Adrenal gland (tissue), 12 donors: Measurements from ENCODE around the gene ALDOA. TPM values are rescaled to one million over a fixed set of nuclear protein-coding genes. Genes with fewer than 3 reads are reported as not detected.
"Not testable (repeated sequence)": the region's sequence is repeated elsewhere in the genome, so short reads cannot be mapped to it uniquely, and the experiment has no call there.

Experiments
- DNase-seq, 7 donors: peaks; one replicate each; pipeline ENCODE4 v3.0.0-alpha.2; 2019 to 2020
- H3K27ac ChIP-seq, 5 donors: fragments of 200-600 bp; sonication (generic) in 4 of 5; 1 replicate in 3 of 5; 2 replicates in 2 of 5; pipeline versions ENCODE4 v1.5.1 to v1.8.0; 2016 to 2020; ENCODE audit warnings: mild to moderate bottlenecking in 1 of 5
- H3K27me3 ChIP-seq: fragments of 200-600 bp; 2 replicates; pipeline ENCODE4 v1.8.0; 2021
- H3K36me3 ChIP-seq, 2 donors: fragments of 200-600 bp; replicated peaks in 1 of 2; 1 replicate in 1 of 2; 2 replicates in 1 of 2; pipeline versions ENCODE4 v1.5.1 to v1.8.0; 2018 to 2022
- H3K4me1 ChIP-seq, 2 donors: fragments of 200-600 bp; replicated peaks in 1 of 2; 1 replicate in 1 of 2; 2 replicates in 1 of 2; pipeline versions ENCODE4 v1.5.1 to v1.8.0; 2018 to 2021
- H3K4me3 ChIP-seq, 4 donors: fragments of 200-600 bp; sonication (generic) in 3 of 4; one replicate each; pipeline ENCODE4 v1.5.1; 2016 to 2018
- H3K9me3 ChIP-seq, 3 donors: fragments of 200-600 bp; sonication (generic) in 1 of 3; replicated peaks in 1 of 3; 1 replicate in 2 of 3; 2 replicates in 1 of 3; pipeline versions ENCODE4 v1.5.1 to v1.8.0; 2016 to 2021
- POLR2A ChIP-seq, 2 donors: fragments of 450-650 bp; IDR thresholded peaks; one replicate each; pipeline ENCODE4 v1.6.1; 2017; ENCODE audit warnings: antibody characterized with exemption in 2 of 2, mild to moderate bottlenecking in 2 of 2, moderate library complexity in 1 of 2
- WGBS, 4 donors: extraction: QIAGEN DNeasy Blood & Tissue Kit in 2 of 4; methylation state at CpG; one replicate each; pipeline versions ENCODE4 v1.1.5 to v1.1.7; 2013 to 2017; 5-methylcytosine and 5-hydroxymethylcytosine counted together
- intact Hi-C, 2 donors: fragments of 100-400 bp; cut with DNase I; formaldehyde crosslinking; loops; one replicate each; pipeline versions ENCODE4 v1.14.1 to v1.15.0; 2022 to 2023
- polyA plus RNA-seq, 3 donors: library from polyadenylated mRNA; stranded (reverse); fragments of 200-250 nt in 2 of 3; fragments of 350-450 nt in 1 of 3; fragmentation: Illumina TruSeq in 1 of 3; extraction: RNeasy Lipid Tissue Mini Kit (QIAGEN cat#74804) in 1 of 3; gene quantifications; one replicate each; pipeline ENCODE4 v1.2.3, GENCODE V29; 2013 to 2014
- total RNA-seq, 9 donors: library from RNA; depleted of rRNA in 4 of 9; stranded (reverse); fragments of >200 nt in 4 of 9; fragments of 120-200 nt in 1 of 9; fragmentation: NEBNext Ultra II Directional in 1 of 9; extraction: Animal tissue kit (Norgen Biotek cat#: 25700) in 1 of 9; gene quantifications; one replicate each; pipeline versions ENCODE4 v1.1.0 to v1.2.4, GENCODE V29; 2013 to 2023
- TF ChIP-seq, protein P1 (sequence below), 6 experiments: fragments of 450-650 bp in 4 of 6; fragments of 200-600 bp in 2 of 6; sonication (generic) in 1 of 6; IDR thresholded peaks; 1 replicate in 5 of 6; 2 replicates in 1 of 6; pipeline versions ENCODE4 v1.5.1 to v1.8.0; 2016 to 2021; ENCODE audit warnings: antibody characterized with exemption in 6 of 6, mild to moderate bottlenecking in 2 of 6, moderate library complexity in 1 of 6
- donor health status: healthy with polysubstance abuse.
- donor health status: Bipolar disorder and iron deficiency.
- donor health status: DM: yes; HTN: yes; CAD: no.
- donor health status: DM: no; HTN: no; CAD: no.
- donor health status: DM: no; HTN: no; CAD: no.
- donor health status: DM: yes; HTN: yes; CAD: no.

ALDOA gene
- total and polyA plus RNA-seq, 12 donors: 623 to 1,930 (median 1,345) TPM

DNA sequence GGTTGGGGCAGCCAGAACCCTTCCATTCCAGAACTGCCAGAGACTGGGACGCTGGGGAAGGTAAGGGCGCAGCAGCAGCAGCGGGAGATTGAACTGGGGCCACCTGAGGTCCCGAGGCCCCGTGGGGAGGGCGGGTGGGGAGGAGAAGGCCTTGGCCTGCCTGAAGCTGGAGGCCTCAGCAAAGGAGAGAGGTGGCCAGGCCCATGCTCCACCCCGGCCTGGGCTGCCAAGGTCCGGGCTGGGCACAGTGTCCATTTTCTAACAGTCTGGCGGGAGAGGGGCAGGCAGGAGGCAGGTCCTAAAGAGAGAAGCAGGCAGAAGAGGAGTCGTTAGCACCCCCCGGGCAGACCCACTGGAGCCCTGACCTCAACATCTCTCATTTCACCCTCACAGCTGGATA, 48.9 kb downstream of the ALDOA start:
- Histone ChIP-seq H3K4me1 (peaks cover 0 to 16% of the 10 kb centered on the region in 2 donors), H3K27me3 (no peaks in the 10 kb centered on the region), H3K4me3 (no peak overlapping the region), H3K27ac (peak overlapping the region in 2 of 5 donors; percentile 52 to 74), H3K9me3 (no peaks in the 10 kb centered on the region), H3K36me3 (peaks cover 0 to 45% of the 10 kb centered on the region in 2 donors)
- intact Hi-C loops: loop anchor here in 1 of 2 donors (10.0 kb wide), 1 partner anchor 50 kb away; no protein-coding TSS in a partner anchor
- peak; percentile 40 to 74 (median 66) for DNase-seq
- TF ChIP-seq, protein P1, sequence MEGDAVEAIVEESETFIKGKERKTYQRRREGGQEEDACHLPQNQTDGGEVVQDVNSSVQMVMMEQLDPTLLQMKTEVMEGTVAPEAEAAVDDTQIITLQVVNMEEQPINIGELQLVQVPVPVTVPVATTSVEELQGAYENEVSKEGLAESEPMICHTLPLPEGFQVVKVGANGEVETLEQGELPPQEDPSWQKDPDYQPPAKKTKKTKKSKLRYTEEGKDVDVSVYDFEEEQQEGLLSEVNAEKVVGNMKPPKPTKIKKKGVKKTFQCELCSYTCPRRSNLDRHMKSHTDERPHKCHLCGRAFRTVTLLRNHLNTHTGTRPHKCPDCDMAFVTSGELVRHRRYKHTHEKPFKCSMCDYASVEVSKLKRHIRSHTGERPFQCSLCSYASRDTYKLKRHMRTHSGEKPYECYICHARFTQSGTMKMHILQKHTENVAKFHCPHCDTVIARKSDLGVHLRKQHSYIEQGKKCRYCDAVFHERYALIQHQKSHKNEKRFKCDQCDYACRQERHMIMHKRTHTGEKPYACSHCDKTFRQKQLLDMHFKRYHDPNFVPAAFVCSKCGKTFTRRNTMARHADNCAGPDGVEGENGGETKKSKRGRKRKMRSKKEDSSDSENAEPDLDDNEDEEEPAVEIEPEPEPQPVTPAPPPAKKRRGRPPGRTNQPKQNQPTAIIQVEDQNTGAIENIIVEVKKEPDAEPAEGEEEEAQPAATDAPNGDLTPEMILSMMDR (IDR thresholded peaks at IDR 0.05): no peak
- no peak for TF ChIP-seq POLR2A (IDR thresholded peaks at IDR 0.05)
- WGBS, 4 donors: 44 to 69% (median 55%) methylated on average over 4 to 11 of the region's 11 CpGs

DNA sequence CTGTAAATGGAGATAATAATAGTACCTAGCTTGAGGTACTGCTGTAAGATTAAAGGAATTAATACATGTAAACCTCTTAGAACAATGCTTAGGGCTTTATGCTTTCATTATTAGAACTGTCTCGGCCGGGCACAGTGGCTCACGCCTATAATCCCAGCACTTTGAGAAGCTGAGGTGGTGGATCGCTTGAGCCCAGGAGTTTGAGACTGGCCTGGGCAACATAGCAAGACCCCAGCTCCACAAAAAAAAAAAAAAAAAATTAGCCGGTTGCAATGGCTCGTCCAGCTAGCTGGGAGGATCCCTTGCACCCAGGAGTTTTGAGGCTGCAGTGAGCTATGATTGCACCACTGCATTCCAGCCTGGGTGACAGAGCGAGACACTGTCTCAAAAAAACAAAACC, 49.3 kb downstream of the ALDOA start:
- not testable (repeated sequence) for H3K27me3 ChIP-seq, H3K9me3 ChIP-seq, DNase-seq, H3K4me3 ChIP-seq
- Histone ChIP-seq H3K27ac (peak overlapping the region in 2 of 5 donors; percentile 52 to 74), H3K36me3 (peaks cover 0 to 47% of the 10 kb centered on the region in 2 donors), H3K4me1 (peaks cover 0 to 16% of the 10 kb centered on the region in 2 donors)
- intact Hi-C loops: loop anchor here in 1 of 2 donors (10.0 kb wide), 1 partner anchor 50 kb away; no protein-coding TSS in a partner anchor
- 81 to 91% (median 85%) methylated on average over 7 of the region's 7 CpGs for WGBS, 4 donors

DNA sequence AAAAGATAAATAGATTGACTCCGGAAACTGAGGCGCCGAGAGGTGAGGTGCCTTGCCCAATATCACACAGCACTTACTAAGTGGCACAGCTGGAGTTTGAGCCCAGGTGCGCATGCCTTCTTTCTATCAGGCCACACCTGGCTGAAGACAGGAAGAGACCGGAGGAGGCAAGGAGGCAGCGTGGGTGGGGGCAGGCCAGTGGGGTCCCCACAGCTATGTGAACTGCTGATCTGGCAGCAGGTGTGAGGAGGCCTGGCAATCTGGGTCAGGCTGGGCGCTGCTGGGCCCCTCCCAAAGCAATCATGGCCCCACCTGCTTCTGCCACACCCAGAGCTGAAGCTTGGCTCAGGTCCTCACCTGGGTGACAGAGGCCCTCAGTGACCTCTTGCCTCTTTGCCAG, 49.7 kb downstream of the ALDOA start:
- Histone ChIP-seq H3K9me3 (no peaks in the 10 kb centered on the region), H3K4me3 (no peak overlapping the region), H3K36me3 (peaks cover 0 to 49% of the 10 kb centered on the region in 2 donors), H3K4me1 (peaks cover 0 to 16% of the 10 kb centered on the region in 2 donors), H3K27me3 (no peaks in the 10 kb centered on the region), H3K27ac (peak overlapping the region in 1 of 5 donors; percentile 52)
- 82 to 95% (median 90%) methylated on average over 7 of the region's 7 CpGs for WGBS, 4 donors
- intact Hi-C loops: loop anchor here in 1 of 2 donors (10.0 kb wide), 1 partner anchor 50 kb away; no protein-coding TSS in a partner anchor
- DNase-seq: no peak
- no peak for TF ChIP-seq POLR2A (IDR thresholded peaks at IDR 0.05)
- TF ChIP-seq, protein P1 (IDR thresholded peaks at IDR 0.05): no peak

DNA sequence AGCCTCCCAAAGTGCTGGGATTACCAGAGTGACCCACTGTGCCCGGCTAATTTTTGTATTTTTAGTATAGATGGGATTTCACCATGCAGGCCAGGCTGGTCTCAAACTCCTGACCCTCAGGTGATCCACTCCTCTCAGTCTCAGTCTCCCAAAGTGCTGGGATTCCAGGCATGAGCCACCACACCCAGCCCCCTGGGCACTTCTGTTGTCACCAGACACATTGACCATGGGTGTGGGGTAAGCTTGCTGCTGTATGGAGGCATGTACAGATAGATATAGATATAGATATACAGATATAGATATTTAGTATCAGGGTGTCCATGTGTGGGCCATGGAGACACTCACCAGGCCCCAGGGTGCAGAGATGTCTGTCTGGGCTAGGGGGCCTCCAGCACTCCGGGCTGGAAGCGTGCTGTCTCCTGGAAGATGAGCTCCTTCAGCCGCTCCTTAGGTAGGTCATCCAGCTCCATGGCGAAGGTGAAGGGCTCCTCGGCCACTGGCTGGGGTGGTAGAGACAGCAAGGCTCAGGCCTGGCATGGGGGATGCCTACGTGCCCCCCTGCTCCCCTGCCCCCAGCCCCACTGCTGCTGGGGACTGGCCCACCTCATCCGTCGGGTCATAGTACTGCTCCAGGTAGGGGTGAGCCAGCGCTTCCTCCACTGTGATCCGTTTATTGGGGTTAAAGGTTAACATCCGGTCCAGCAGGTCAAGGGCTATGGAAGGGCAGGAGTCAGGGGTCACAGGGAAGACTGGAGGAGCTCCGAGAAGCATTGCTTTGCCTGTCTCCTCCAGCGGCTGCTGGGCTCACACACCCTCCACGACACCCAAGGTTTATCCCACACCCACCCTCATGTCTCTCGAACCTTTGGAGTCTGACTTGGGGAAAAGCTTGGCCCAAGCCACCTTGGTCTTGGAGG, 51.0 kb downstream of the ALDOA start:
- TF ChIP-seq POLR2A (IDR thresholded peaks at IDR 0.05): no peak
- TF ChIP-seq, protein P1 (IDR thresholded peaks at IDR 0.05): no peak
- Histone ChIP-seq H3K4me1 (peaks cover 0 to 22% of the 10 kb centered on the region in 2 donors), H3K9me3 (no peaks in the 10 kb centered on the region), H3K4me3 (no peak overlapping the region), H3K36me3 (peaks cover 0 to 49% of the 10 kb centered on the region in 2 donors), H3K27me3 (no peaks in the 10 kb centered on the region), H3K27ac (no peak overlapping the region)
- intact Hi-C loops: loop anchor here in 1 of 2 donors (10.0 kb wide), 1 partner anchor 48 kb away; no protein-coding TSS in a partner anchor
- no peak for DNase-seq
- WGBS, 4 donors: 90 to 96% (median 90%) methylated on average over 8 to 16 of the region's 16 CpGs
